ENCODE measurements around the gene SLC25A39. TPM values are rescaled to one million over a fixed set of nuclear protein-coding genes. Genes with fewer than 3 reads are reported as not detected.

Gene SLC25A39
- total and polyA plus RNA-seq, 2 of the 4 experiments (the other 2 are of a cell fraction): 49.1 to 99.7 TPM

DNA sequence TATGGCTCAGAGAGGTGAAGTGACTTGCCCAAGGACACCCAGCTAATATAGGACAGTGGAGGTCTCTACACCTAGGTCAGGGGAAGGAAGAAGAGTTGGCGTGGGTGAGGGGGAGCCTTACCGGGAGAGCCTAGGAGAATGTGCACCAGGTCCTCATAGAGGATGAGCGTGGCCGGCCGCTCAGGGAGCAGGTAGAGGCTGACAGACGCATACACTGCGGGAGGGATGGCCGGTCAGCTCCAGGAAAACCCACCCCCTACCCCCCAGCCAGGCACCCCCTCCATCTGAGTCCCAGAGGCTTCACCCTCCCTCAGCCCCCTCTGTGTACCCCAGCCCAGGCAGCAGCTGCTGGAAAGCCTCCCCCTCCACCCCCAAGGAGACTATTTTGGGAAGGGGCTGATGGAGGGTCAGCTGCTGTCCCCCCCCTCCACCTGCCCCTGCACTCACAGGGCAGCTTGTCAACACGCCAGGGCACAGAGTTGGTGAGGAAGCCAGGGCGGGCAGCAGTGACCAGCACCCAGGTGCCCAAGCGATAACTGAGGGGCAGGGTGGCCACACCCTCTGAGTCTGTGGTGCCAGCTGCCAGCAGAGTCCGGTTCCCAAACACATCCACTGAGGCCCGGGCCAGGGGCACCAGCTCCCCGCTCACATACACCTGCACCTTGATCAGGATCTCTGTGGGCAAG, 35.0 kb upstream of the SLC25A39 start:
- Histone ChIP-seq H3K9ac (ENCODE audit: low read depth, low read length) (no peak overlapping the region), H3K79me1 (ENCODE audit: low read depth in 1 of 2, low read length in 2 of 2) (peaks cover 4 to 28% of the 10 kb centered on the region in 2 experiments; a peak in 2 of 4 replicates), H3K27me3 (ENCODE audit: control insufficient read depth, insufficient read depth, low read length) (no peaks in the 10 kb centered on the region), H2AFZ (replicated peaks; ENCODE audit: low read length, poor library complexity) (no peak overlapping the region), H3K18ac (ENCODE audit: low read depth, low read length) (no peak overlapping the region), H3K4me2 (ENCODE audit: low read depth, low read length) (no peak overlapping the region), H2BK5ac (ENCODE audit: low read depth, low read length, poor library complexity, severe bottlenecking) (no peak overlapping the region), H2BK15ac (ENCODE audit: low read depth, low read length) (no peak overlapping the region), H4K8ac (ENCODE audit: low read depth in 2 of 2, low read length in 2 of 2) (no peak overlapping the region), H3K23ac (ENCODE audit: low read depth, low read length) (no peak overlapping the region), H2BK20ac (ENCODE audit: low read depth, low read length) (no peak overlapping the region), H3K4me3 (ENCODE audit: insufficient read depth, low read depth, low read length) (no peak overlapping the region), H2AK9ac (replicated peaks; ENCODE audit: low read depth, low read length, poor library complexity) (no peak overlapping the region), H3K4me1 (ENCODE audit: control insufficient read depth, insufficient read depth, low read length) (peaks cover 15% of the 10 kb centered on the region), H4K91ac (ENCODE audit: insufficient read depth, low read depth, low read length) (no peak overlapping the region), H3K14ac (replicated peaks; ENCODE audit: low read depth, low read length) (no peak overlapping the region), H2AK5ac (ENCODE audit: low read depth, low read length) (no peak overlapping the region), H3K9me1 (ENCODE audit: insufficient read depth, low read length) (peaks cover 8% of the 10 kb centered on the region; the same call in 1 of the 2 replicates), H3K36me3 (ENCODE audit: control insufficient read depth, insufficient read depth, low read length) (peaks cover 11% of the 10 kb centered on the region; the same call in 1 of the 2 replicates), H2BK120ac (ENCODE audit: low read depth, low read length) (no peak overlapping the region), H3K9me3 (ENCODE audit: control insufficient read depth, insufficient read depth, low read length) (no peaks in the 10 kb centered on the region), H4K20me1 (ENCODE audit: insufficient read depth, low read length) (peaks cover 11% of the 10 kb centered on the region), H3K56ac (ENCODE audit: extremely low read depth, insufficient read depth, low read length) (no peak overlapping the region), H3K27ac (ENCODE audit: insufficient read depth, low read length) (no peak overlapping the region), H3K4ac (ENCODE audit: low read depth, low read length) (no peak overlapping the region), H4K5ac (ENCODE audit: low read depth, low read length) (no peak overlapping the region)
- WGBS, 2 experiments (ENCODE audit: extremely low coverage in 2 of 2, insufficient read length in 1 of 2): 100% methylated on average over 3 of the region's 14 CpGs; no CpG with 5 or more reads in 1 of the 2 experiments
- BruUV-seq (replicated peaks): no TSS peak
- CTCF ChIA-PET: interaction anchor here (0.8 kb wide), 1 partner anchor 138 kb away, joined by 3 read pairs; no protein-coding TSS in a partner anchor
- intact Hi-C loops (cut with micrococcal nuclease): loop anchor here (1.0 kb wide), 1 partner anchor 164 kb away; no protein-coding TSS in a partner anchor
- TF ChIP-seq, protein P1, sequence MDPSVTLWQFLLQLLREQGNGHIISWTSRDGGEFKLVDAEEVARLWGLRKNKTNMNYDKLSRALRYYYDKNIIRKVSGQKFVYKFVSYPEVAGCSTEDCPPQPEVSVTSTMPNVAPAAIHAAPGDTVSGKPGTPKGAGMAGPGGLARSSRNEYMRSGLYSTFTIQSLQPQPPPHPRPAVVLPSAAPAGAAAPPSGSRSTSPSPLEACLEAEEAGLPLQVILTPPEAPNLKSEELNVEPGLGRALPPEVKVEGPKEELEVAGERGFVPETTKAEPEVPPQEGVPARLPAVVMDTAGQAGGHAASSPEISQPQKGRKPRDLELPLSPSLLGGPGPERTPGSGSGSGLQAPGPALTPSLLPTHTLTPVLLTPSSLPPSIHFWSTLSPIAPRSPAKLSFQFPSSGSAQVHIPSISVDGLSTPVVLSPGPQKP (IDR thresholded peaks at IDR 0.05; ENCODE audit: borderline replicate concordance, low read depth, low read length): no peak
- no peak for TF ChIP-seq NFE2L2 (IDR thresholded peaks at IDR 0.05; ENCODE audit: low read depth, low read length)
- TF ChIP-seq RAD21 (IDR thresholded peaks at IDR 0.05; ENCODE audit: low read length): no peak
- TF ChIP-seq CEBPB (IDR thresholded peaks at IDR 0.05; ENCODE audit: low read depth, low read length): no peak
- no peak for DNase-seq
- in situ Hi-C loops (cut with MboI; ENCODE audit: low sequenced_read_pairs): no loop called here
- no peak for ATAC-seq (ENCODE audit: low read depth)
- dilution Hi-C loops (cut with HindIII; ENCODE audit: low sequenced_read_pairs, unreplicated experiment): no loop called here
- POLR2A ChIA-PET (ENCODE audit: unreplicated experiment): no interaction called here

All from IMR-90 (cell line).